ENCODE data around the gene AGPS. TPM values are rescaled to one million over a fixed set of nuclear protein-coding genes. Genes with fewer than 3 reads are reported as not detected.

Gene AGPS
- total and polyA plus RNA-seq, 10 of the 15 experiments (the other 5 are each of a cell fraction or from before 2014, with no cell fraction given) = 7.9 to 54.2 (median 38.7) TPM

DNA sequence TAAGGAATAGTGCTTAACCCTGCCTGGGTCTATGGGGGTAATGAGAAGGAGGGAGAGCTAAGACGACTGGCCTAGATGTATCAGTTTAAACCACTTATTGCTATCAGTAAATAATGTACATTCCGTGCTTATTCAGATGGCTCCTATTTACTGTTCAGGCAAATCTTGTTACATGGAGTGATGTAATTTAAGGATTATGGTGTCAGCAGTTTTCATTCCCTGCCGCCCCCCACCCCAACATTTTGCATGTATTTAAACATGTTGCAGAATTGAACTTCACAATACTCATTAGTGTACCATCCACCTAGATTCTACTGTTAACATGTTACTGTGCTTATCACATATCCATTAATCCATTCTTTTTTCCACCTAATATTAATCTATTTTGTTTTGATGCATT, 11.7 kb downstream of the AGPS start:
- ChIA-PET POLR2A (no interaction called here), RAD21 (ENCODE audit: unreplicated experiment) (no interaction called here), SMC1A (ENCODE audit: uncharacterized antibody, unreplicated experiment) (interaction anchor here (1.8 to 2.9 kb wide), 4 partner anchors 10 to 239 kb away, joined by 4 to 18 read pairs (median 8); no protein-coding TSS in a partner anchor), CTCF (interaction anchor here (1.7 to 4.2 kb wide), 3 partner anchors 11 to 69 kb away, joined by 6 to 22 read pairs (median 17); partner anchors contain the start of gene AGPS)
- H3K79me2 ChIP-seq (ENCODE audit: control insufficient read depth, insufficient read depth, low read length) = peaks cover 52% of the 10 kb centered on the region
- H3K27me3 ChIP-seq (replicated peaks in 1 of 2; ENCODE audit: control insufficient read depth in 2 of 2, insufficient read depth in 2 of 2, low read length in 1 of 2) = no peaks in the 10 kb centered on the region
- in situ Hi-C loops (cut with MboI) = no loop called here
- no TSS peak for BruUV-seq (replicated peaks)
- no peak overlapping the region for H3K4me2 ChIP-seq (ENCODE audit: control insufficient read depth, insufficient read depth)
- no peak overlapping the region for H2AFZ ChIP-seq (ENCODE audit: control insufficient read depth, low read depth, low read length)
- H4K20me1 ChIP-seq (ENCODE audit: control insufficient read depth, insufficient read depth) = no peaks in the 10 kb centered on the region
- no peak for DNase-seq (ENCODE audit: low read depth, low spot score)
- TF ChIP-seq, protein P1, sequence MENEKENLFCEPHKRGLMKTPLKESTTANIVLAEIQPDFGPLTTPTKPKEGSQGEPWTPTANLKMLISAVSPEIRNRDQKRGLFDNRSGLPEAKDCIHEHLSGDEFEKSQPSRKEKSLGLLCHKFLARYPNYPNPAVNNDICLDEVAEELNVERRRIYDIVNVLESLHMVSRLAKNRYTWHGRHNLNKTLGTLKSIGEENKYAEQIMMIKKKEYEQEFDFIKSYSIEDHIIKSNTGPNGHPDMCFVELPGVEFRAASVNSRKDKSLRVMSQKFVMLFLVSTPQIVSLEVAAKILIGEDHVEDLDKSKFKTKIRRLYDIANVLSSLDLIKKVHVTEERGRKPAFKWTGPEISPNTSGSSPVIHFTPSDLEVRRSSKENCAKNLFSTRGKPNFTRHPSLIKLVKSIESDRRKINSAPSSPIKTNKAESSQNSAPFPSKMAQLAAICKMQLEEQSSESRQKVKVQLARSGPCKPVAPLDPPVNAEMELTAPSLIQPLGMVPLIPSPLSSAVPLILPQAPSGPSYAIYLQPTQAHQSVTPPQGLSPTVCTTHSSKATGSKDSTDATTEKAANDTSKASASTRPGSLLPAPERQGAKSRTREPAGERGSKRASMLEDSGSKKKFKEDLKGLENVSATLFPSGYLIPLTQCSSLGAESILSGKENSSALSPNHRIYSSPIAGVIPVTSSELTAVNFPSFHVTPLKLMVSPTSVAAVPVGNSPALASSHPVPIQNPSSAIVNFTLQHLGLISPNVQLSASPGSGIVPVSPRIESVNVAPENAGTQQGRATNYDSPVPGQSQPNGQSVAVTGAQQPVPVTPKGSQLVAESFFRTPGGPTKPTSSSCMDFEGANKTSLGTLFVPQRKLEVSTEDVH (IDR thresholded peaks at IDR 0.05; ENCODE audit: low read depth, partially characterized antibody) = no peak
- TF ChIP-seq IKZF1 (conservative IDR thresholded peaks at IDR 0.05) (no peak), MYB (IDR thresholded peaks at IDR 0.05; ENCODE audit: borderline replicate concordance, low read depth, low read length) (no peak), RFX5 (IDR thresholded peaks at IDR 0.05; ENCODE audit: low read depth, low read length) (no peak), PML (IDR thresholded peaks at IDR 0.05; ENCODE audit: low read length) (no peak), SRF (IDR thresholded peaks at IDR 0.05; ENCODE audit: low read depth in 2 of 2, low read length in 2 of 2) (no peak)
- TF ChIP-seq, protein P2, sequence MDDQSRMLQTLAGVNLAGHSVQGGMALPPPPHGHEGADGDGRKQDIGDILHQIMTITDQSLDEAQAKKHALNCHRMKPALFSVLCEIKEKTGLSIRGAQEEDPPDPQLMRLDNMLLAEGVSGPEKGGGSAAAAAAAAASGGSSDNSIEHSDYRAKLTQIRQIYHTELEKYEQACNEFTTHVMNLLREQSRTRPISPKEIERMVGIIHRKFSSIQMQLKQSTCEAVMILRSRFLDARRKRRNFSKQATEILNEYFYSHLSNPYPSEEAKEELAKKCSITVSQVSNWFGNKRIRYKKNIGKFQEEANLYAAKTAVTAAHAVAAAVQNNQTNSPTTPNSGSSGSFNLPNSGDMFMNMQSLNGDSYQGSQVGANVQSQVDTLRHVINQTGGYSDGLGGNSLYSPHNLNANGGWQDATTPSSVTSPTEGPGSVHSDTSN (IDR thresholded peaks at IDR 0.05; ENCODE audit: insufficient replicate concordance, low read depth, low read length) = no peak
- H3K4me3 ChIP-seq = no peak overlapping the region
- H3K36me3 ChIP-seq (ENCODE audit: control insufficient read depth in 2 of 2, insufficient read depth in 2 of 2, low read length in 1 of 2) = no peaks in the 10 kb centered on the region
- FAIRE-seq = no peak
- intact Hi-C loops (cut with micrococcal nuclease; ENCODE audit: unreplicated experiment) = loop anchor here (5.0 kb wide), 1 partner anchor 237 kb away; no protein-coding TSS in a partner anchor
- ATAC-seq = no peak
- no peak overlapping the region for H3K9ac ChIP-seq (ENCODE audit: control insufficient read depth, insufficient read depth, low read length)
- H3K9me3 ChIP-seq (replicated peaks; ENCODE audit: control insufficient read depth, insufficient read depth, low read length) = no peaks in the 10 kb centered on the region
- H3K4me1 ChIP-seq (ENCODE audit: control insufficient read depth, insufficient read depth, low read length) = no peaks in the 10 kb centered on the region
- WGBS (ENCODE audit: insufficient coverage, insufficient replicate concordance, low lambda C conversion rate, missing lambda C conversion rate) = 93% methylated on average over 3 of the region's 3 CpGs
- no peak overlapping the region for H3K27ac ChIP-seq (ENCODE audit: control insufficient read depth, insufficient read depth)
